ENCODE measurements around the gene ATXN2.
A peak's percentile ranks its signal among the peaks of the same experiment; 100 is the strongest.
"Not testable (repeated sequence)": the region's sequence is repeated elsewhere in the genome, so short reads cannot be mapped to it uniquely, and the experiment has no call there.

The ATXN2 gene

GRCh38 chr12:111414711-111415252 is 184.3 kb downstream of the ATXN2 start:
- DNase-seq = no peak

GRCh38 chr12:111413442-111414086 is 185.6 kb downstream of the ATXN2 start:
- DNase-seq = no peak

- DNase-seq = no peak
These were observed 186.2 kb downstream of the ATXN2 start for GRCh38 chr12:111412830-111413441.

- no peak for DNase-seq
These were observed 186.9 kb downstream of the ATXN2 start for GRCh38 chr12:111412007-111412829.

- DNase-seq = no peak
These were observed 187.8 kb downstream of the ATXN2 start for GRCh38 chr12:111411185-111411764.

- DNase-seq = no peak
These were observed 188.5 kb downstream of the ATXN2 start for GRCh38 chr12:111410431-111411184.

- DNase-seq = peak; percentile 53
These were observed 189.2 kb downstream of the ATXN2 start for GRCh38 chr12:111409780-111410430.

GRCh38 chr12:111409403-111409779 is 189.7 kb downstream of the ATXN2 start:
- DNase-seq = peak; percentile 45

GRCh38 chr12:111408686-111409402 is 190.3 kb downstream of the ATXN2 start:
- DNase-seq = no peak

- no peak for DNase-seq
These were observed 191.0 kb downstream of the ATXN2 start for GRCh38 chr12:111408116-111408440.

GRCh38 chr12:111407377-111408115 is 191.6 kb downstream of the ATXN2 start:
- no peak for DNase-seq

- peak; percentile 42 for DNase-seq
These were observed 192.4 kb downstream of the ATXN2 start for GRCh38 chr12:111406474-111407376.

GRCh38 chr12:111405859-111406473 is 193.1 kb downstream of the ATXN2 start, which contains the start of gene SH2B3:
TSS of gene SH2B3 (plus strand) at chr12:111405923. CDS start at chr12:111418146, 12,223 bp downstream.
- DNase-seq = peak; percentile 66

GRCh38 chr12:111405149-111405858 is 193.8 kb downstream of the ATXN2 start:
- peak; percentile 87 for DNase-seq

GRCh38 chr12:111404362-111405148 is 194.6 kb downstream of the ATXN2 start:
- DNase-seq = peak; percentile 54

GRCh38 chr12:111402490-111402824 is 196.7 kb downstream of the ATXN2 start:
- DNase-seq = not testable (repeated sequence)
